PC-3 (cell line): ENCODE results near the gene EFCC1. TPM values are rescaled to one million over a fixed set of nuclear protein-coding genes. Genes with fewer than 3 reads are reported as not detected.

Source experiments
- ATAC-seq: fragments of 200-7000 bp; cut with Tn5 transposase; 2 replicates; pipeline ENCODE4 v1.9.1; 2020; ENCODE audit warnings: mild to moderate bottlenecking, moderate library complexity
- BruUV-seq: library from RNA; stranded (reverse); fragments of 400-500 nt; replicated peaks from 2 replicates; lab custom pipeline; 2021; lab: Mats Ljungman, UMichigan
- CTCF ChIA-PET: fragments of 300-600 bp; sonication (Branson Sonifier 250); formaldehyde crosslinking; loops from one replicate; lab custom pipeline; 2022; ENCODE audit warnings: antibody characterized with exemption; lab: Charles Lee
- POLR2A ChIA-PET: fragments of 300-600 bp; sonication (Branson Sonifier 250); formaldehyde crosslinking; loops from one replicate; lab custom pipeline; 2022; ENCODE audit warnings: antibody characterized with exemption; ENCODE audit not compliant: unreplicated experiment; lab: Charles Lee
- DNase-seq: peaks from one replicate; pipeline ENCODE4 v3.0.0-alpha.2; 2015
- H2AFZ ChIP-seq: fragments of 300-600 bp; sonication (generic); 2 replicates; pipeline ENCODE4 v1.6.0; 2016; ENCODE audit warnings: antibody characterized with exemption, low read length
- H3F3A ChIP-seq: fragments of 300-600 bp; sonication (generic); one replicate; pipeline ENCODE4 v1.6.0; 2017; ENCODE audit warnings: antibody characterized with exemption, low read length, control low read depth, mild to moderate bottlenecking; ENCODE audit not compliant: unreplicated experiment
- H3K27ac ChIP-seq: fragments of 300-600 bp; sonication (generic); 2 replicates; pipeline ENCODE4 v1.5.1; 2016; ENCODE audit warnings: mild to moderate bottlenecking, low read length
- H3K27me3 ChIP-seq: fragments of 300-600 bp; sonication (generic); 2 replicates; pipeline ENCODE4 v1.6.1; 2016; ENCODE audit warnings: low read length, mixed read lengths
- H3K36me3 ChIP-seq: fragments of 300-600 bp; sonication (generic); 2 replicates; pipeline ENCODE4 v1.6.1; 2016; ENCODE audit warnings: low read depth, mixed run types, low read length, mixed read lengths
- H3K4me1 ChIP-seq: fragments of 300-600 bp; sonication (generic); 2 replicates; pipeline ENCODE4 v1.5.1; 2016; ENCODE audit warnings: low read length; ENCODE audit not compliant: insufficient read depth
- H3K4me2 ChIP-seq: fragments of 300-600 bp; sonication (generic); 2 replicates; pipeline ENCODE4 v1.6.0; 2016; ENCODE audit warnings: low read length
- H3K4me3 ChIP-seq: fragments of 300-600 bp; sonication (generic); 2 replicates; pipeline ENCODE4 v1.5.1; 2016; ENCODE audit warnings: mild to moderate bottlenecking, low read length, mixed read lengths
- H3K79me2 ChIP-seq: fragments of 300-600 bp; sonication (generic); 2 replicates; pipeline ENCODE4 v1.6.1; 2017; ENCODE audit warnings: low read length, mixed read lengths
- H3K9ac ChIP-seq: fragments of 300-600 bp; sonication (generic); 2 replicates; pipeline ENCODE4 v1.6.0; 2016; ENCODE audit warnings: mild to moderate bottlenecking, low read length
- H3K9me2 ChIP-seq: fragments of 300-600 bp; sonication (generic); replicated peaks from 2 replicates; pipeline ENCODE4 v1.6.1; 2016; ENCODE audit warnings: mixed run types, low read length, mixed read lengths
- H3K9me3 ChIP-seq: fragments of 300-600 bp; sonication (generic); 2 replicates; pipeline ENCODE4 v1.6.1; 2016; ENCODE audit warnings: low read length, mixed read lengths
- H4K20me1 ChIP-seq: fragments of 300-600 bp; sonication (generic); 2 replicates; pipeline ENCODE4 v1.6.1; 2016; ENCODE audit warnings: low read length, mixed read lengths
- CTCF ChIP-seq: fragments of 300-600 bp; sonication (generic); conservative IDR thresholded peaks from 2 replicates; pipeline ENCODE4 v1.5.1; 2017; ENCODE audit warnings: antibody characterized with exemption, low read depth, mild to moderate bottlenecking, low read length
- EZH2 ChIP-seq: fragments of 300-600 bp; sonication (generic); IDR thresholded peaks from one replicate; pipeline ENCODE4 v1.6.1; 2017; ENCODE audit warnings: antibody characterized with exemption, mild to moderate bottlenecking, low read length; ENCODE audit not compliant: unreplicated experiment
- EZH2phosphoT487 ChIP-seq: fragments of 300-600 bp; sonication (generic); IDR thresholded peaks from 2 replicates; pipeline ENCODE4 v1.6.1; 2018; ENCODE audit warnings: mild to moderate bottlenecking, antibody characterized with exemption, low read length, borderline replicate concordance
- intact Hi-C: fragments of 100-400 bp; cut with micrococcal nuclease; formaldehyde crosslinking; loops from 2 replicates; pipeline ENCODE4 v1.9.0; 2023
- total RNA-seq: library from RNA; depleted of rRNA; stranded (reverse); fragments of >200 nt; gene quantifications from 2 replicates; pipeline ENCODE4 v1.2.3, GENCODE V29; 2014

The EFCC1 gene
- total RNA-seq, 1 experiment from 2014 or later: not detected

- H3K4me2 ChIP-seq: no peak overlapping the region
- no peaks in the 10 kb centered on the region for H3K9me2 ChIP-seq
- no peaks in the 10 kb centered on the region for H3K4me1 ChIP-seq
- TF ChIP-seq EZH2: no peak
- no peak for TF ChIP-seq CTCF
- TF ChIP-seq EZH2phosphoT487: no peak
- H3K27me3 ChIP-seq: no peaks in the 10 kb centered on the region
- H4K20me1 ChIP-seq: no peaks in the 10 kb centered on the region
- H3F3A ChIP-seq: no peaks in the 10 kb centered on the region
- ATAC-seq (no peak), DNase-seq (no peak)
- intact Hi-C loops: loop anchor here (2.0 to 5.0 kb wide), 2 partner anchors 51 to 273 kb away; no protein-coding TSS in a partner anchor
- no peak overlapping the region for H2AFZ ChIP-seq
- no peak overlapping the region for H3K9ac ChIP-seq
- no peaks in the 10 kb centered on the region for H3K9me3 ChIP-seq
- ChIA-PET POLR2A (no interaction called here), CTCF (interaction anchor here (0.8 kb wide), 1 partner anchor 81 kb away, joined by 4 read pairs; no protein-coding TSS in a partner anchor)
- H3K36me3 ChIP-seq: no peaks in the 10 kb centered on the region
- no peak overlapping the region for H3K27ac ChIP-seq
- no TSS peak for BruUV-seq
- no peaks in the 10 kb centered on the region for H3K79me2 ChIP-seq
- H3K4me3 ChIP-seq: no peak overlapping the region
Measured at GRCh38 chr3:128971421-128972100, 29.5 kb upstream of the EFCC1 start.

- H3K4me1 ChIP-seq: peaks cover 4% of the 10 kb centered on the region; the same call in 1 of the 2 replicates
- no peaks in the 10 kb centered on the region for H3K36me3 ChIP-seq
- H3K4me2 ChIP-seq: no peak overlapping the region
- DNase-seq (no peak), ATAC-seq (no peak)
- H3K9me3 ChIP-seq: no peaks in the 10 kb centered on the region
- H3K4me3 ChIP-seq: no peak overlapping the region
- H3K27ac ChIP-seq: no peak overlapping the region
- CTCF ChIA-PET: no interaction called here
- no peak overlapping the region for H3K9ac ChIP-seq
- no TSS peak for BruUV-seq
- no peak overlapping the region for H2AFZ ChIP-seq
- no peaks in the 10 kb centered on the region for H4K20me1 ChIP-seq
- no peak for TF ChIP-seq EZH2phosphoT487
- POLR2A ChIA-PET: no interaction called here
- intact Hi-C loops: loop anchor here (5.0 kb wide), 1 partner anchor 48 kb away; no protein-coding TSS in a partner anchor
- no peaks in the 10 kb centered on the region for H3K79me2 ChIP-seq
- H3K9me2 ChIP-seq: no peaks in the 10 kb centered on the region
- no peaks in the 10 kb centered on the region for H3K27me3 ChIP-seq
- no peaks in the 10 kb centered on the region for H3F3A ChIP-seq
Measured at GRCh38 chr3:128973988-128974564, 27.0 kb upstream of the EFCC1 start.

- ChIA-PET POLR2A (no interaction called here), CTCF (no interaction called here)
- no peak for TF ChIP-seq EZH2
- TF ChIP-seq EZH2phosphoT487: no peak
- no peak for TF ChIP-seq CTCF
- no peak overlapping the region for H2AFZ ChIP-seq
- H3K4me1 ChIP-seq: peaks cover 4% of the 10 kb centered on the region; the same call in 1 of the 2 replicates
- H3F3A ChIP-seq: no peaks in the 10 kb centered on the region
- no peak overlapping the region for H3K27ac ChIP-seq
- ATAC-seq (no peak), DNase-seq (no peak)
- BruUV-seq: no TSS peak
- intact Hi-C loops: no loop called here
- no peaks in the 10 kb centered on the region for H4K20me1 ChIP-seq
- H3K36me3 ChIP-seq: no peaks in the 10 kb centered on the region
- no peak overlapping the region for H3K4me3 ChIP-seq
- H3K9ac ChIP-seq: no peak overlapping the region
- H3K79me2 ChIP-seq: no peaks in the 10 kb centered on the region
- no peak overlapping the region for H3K4me2 ChIP-seq
- no peaks in the 10 kb centered on the region for H3K27me3 ChIP-seq
- H3K9me3 ChIP-seq: no peaks in the 10 kb centered on the region
- no peaks in the 10 kb centered on the region for H3K9me2 ChIP-seq
Measured at GRCh38 chr3:128975276-128975675, 25.8 kb upstream of the EFCC1 start.
